HG03095 (cell line): Measurements from ENCODE around the gene POM121L2.

Experiments used
- ATAC-seq: cut with Tn5 transposase; IDR thresholded peaks from one replicate; pipeline ENCODE4 v1.9.1; 2021; ENCODE audit warnings: moderate library complexity; ENCODE audit not compliant: unreplicated experiment

The POM121L2 gene

DNA sequence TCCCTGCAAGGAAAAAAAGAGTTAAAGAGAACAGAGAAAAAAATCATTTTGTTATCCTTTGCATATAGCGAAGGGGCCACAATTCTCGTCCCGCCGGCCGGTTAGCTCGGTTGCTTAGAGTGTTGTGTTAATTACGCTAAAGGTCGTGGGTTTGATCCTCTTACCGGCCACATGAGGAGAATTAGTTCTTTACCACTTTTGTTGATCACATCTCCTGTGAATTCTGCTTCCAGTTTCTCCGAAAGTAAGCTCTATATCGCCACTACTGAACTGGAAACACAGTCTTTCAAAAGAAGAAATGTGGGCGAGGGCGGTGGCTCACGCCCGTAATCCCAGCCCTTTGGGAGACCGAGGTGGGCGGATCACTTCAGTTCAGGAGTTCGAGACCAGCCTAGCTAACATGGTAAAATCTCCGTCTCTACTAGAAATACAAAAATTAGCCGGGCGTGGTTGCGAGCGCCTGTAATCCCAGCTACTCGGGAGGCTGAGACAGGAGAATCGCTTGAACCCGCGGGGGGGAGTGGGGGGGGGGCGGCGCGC lies 51.2 kb downstream of the POM121L2 start:
- ATAC-seq: no peak

DNA sequence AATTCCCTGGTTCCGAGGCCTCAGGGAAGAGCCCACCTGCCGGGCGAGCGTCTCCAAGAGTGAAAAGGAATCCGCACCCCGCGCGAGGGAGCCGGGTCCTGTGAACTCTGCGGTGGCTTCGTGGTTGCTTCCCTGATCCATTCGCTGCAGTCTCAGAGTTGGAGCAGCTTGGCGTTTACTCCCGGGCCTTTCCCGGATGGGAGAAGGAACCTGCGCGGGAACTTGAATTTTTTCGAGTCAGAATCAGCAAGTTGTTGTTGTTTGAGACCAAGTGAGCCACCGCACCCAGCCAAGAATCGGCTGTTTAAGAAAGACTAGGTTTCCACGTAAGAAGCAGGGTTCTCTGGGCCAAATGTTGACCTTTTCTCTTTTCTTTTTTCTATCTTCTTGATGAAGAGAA lies 51.7 kb downstream of the POM121L2 start:
- no peak for ATAC-seq
